HG02798 (cell line): Measurements from ENCODE around the gene GADD45B.
"Not testable (repeated sequence)": the region's sequence is repeated elsewhere in the genome, so short reads cannot be mapped to it uniquely, and the experiment has no call there.

Experiments
- ATAC-seq: cut with Tn5 transposase; IDR thresholded peaks from one replicate; pipeline ENCODE4 v1.9.1; 2021; ENCODE audit warnings: mild to moderate bottlenecking; ENCODE audit not compliant: unreplicated experiment, poor library complexity

GADD45B gene

GRCh38 chr19:2463694-2464093 is 12.2 kb upstream of the GADD45B start:
- not testable (repeated sequence) for ATAC-seq

DNA sequence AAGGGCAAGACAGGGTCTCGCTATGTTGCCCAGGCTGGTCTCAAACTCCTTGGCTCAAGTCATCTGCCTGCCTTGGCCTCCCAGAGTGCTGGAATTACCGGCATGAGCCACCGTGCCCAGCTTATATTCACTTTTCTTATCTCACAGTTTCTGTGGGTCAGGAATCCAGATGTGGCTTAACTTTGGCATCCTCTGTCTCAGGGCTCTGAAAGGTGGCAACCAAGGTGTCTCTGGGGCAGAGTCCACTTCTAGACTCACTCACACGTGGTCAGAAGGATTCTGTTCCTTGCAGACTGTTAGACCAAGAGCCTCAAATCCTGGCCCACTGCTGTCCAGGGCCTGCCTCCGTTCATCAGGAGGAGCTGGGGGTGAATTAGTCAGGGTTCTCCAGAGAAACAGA is 11.5 kb upstream of the GADD45B start:
- no peak for ATAC-seq

DNA sequence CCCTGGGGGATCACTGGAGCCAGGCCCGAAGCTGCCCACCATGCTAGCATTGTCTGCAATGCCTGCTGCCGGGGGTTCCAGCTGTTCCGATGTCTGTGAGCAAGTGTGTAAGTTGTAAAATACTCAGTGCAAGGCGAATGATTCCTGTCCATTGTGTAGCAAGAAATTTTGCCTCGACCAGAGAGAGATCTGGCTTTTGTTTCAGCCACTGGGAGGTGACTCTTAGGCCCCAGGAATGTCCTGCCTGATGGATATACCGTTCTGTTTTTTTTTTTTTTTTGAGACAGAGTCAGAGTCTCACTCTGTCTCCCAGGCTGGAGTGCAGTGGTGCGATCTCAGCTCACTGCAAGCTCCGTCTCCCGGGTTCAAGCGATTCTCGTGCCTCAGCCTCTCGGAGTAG is 7.3 kb upstream of the GADD45B start:
- no peak for ATAC-seq

DNA sequence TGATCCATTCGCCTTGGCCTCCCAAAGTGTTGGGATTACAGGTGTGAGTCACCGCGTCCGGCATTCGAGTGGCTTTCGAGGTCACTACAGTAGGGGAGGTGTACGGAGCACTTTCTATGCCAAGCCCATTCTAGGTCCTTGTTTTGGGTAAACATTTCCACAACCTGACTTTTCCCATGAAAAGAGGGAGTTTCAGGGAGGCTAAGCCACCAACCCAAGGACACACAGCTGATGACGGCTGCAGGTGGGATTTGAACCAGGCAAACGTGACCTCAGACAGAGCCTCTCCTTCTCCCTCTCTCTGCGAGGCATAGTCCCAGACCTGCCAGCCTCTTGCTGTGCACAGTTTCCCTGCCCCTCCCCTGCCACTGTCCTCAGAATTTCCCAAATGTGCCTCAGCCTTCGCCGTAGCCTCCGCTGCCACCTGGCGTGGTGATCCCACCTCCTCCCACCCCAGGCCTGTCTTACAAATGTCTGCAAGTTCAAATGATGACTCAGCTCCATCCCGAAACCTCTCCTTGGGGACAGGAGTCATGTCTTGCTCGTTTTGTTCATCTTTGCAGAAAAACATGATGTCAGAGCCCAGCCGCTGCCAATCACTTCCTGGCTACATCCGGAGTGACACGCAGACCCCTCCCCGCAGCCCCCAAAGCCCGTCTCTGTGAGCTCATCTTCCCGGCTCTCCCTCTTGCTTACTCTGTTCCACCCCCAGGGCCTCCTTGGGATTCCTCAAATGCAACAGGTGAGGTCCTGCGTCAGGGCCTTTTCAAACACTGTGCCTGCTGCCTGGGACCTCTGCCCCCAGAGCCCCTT is 6.6 kb upstream of the GADD45B start:
- no peak for ATAC-seq

DNA sequence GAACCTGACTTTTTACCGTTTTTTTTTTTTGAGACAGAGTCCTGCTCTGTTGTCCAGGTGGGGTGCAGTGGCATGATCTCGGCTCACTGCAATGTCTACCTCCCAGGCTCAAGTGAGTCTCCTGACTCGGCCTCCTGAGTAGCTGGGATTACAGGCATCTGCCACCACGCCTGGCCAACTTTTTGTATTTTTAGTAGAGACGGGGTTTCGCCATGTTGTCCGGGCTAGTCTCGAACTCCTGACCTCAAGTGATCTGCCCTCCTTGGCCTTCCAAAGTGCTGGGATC is 6.1 kb upstream of the GADD45B start:
- ATAC-seq = not testable (repeated sequence)

GRCh38 chr19:2474232-2475017 is 1.5 kb upstream of the GADD45B start:
- peak; percentile 26 for ATAC-seq

DNA sequence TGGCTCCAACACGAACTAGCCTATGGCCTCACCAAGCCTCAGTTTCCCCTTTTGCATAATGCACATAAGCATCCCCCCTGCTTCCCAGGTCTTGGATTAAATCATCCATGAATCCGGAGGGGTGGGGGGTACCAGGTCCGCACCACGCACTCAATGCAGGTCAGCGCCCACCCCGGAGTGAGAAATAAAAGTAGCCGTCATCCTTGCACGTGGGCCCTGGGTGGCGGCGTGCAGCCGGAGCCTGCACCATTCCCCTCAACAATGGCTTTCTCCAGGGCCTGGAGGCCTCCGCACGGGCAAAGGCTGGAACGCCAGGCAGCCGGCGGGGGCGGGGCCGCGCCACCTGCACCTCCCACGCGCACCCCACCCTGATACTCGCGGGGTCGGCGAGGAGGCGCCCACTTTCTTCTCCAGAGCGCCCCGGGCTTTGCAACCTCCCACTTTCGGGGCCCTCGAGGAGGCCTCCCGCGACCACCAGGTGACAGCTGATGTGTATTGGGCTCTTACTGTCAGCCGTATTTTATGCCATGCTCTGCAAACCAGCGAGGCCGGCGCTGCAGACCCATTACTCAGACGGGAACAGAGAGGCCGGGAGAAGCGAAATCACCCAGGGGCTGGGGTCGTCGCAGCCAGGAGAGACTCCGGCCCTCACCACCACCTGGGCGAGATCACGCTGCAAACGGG is 767 bp upstream of the GADD45B start:
- peak; percentile 9 for ATAC-seq

DNA sequence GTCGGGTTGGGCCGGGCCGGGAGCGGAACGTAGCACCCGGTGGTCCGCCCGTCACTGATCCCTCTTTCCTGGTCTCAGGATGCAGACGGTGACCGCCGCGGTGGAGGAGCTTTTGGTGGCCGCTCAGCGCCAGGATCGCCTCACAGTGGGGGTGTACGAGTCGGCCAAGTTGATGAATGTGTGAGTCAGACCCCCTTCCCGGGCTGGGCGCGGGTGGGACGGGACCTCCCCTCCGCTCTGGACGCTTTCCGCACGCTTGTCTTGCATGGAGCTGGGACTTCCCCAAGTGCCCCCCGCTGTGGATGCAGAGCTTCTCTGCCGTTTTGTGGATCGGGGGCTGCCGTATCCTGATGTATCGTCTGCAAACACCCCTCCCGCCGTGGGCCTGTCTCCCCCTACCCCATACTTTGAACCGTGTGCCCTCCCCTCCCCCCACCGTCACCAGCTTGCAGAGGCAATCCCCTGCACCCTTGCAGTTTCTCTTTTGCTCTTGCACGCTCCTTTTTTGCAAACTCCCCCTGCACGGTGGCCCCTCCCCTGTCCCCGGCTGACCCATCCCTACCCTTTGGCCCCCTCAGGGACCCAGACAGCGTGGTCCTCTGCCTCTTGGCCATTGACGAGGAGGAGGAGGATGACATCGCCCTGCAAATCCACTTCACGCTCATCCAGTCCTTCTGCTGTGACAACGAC is 669 bp downstream of the GADD45B start:
- peak; percentile 24 for ATAC-seq

- ATAC-seq = no peak
These were observed 1.3 kb downstream of the GADD45B start for GRCh38 chr19:2477141-2477710.

DNA sequence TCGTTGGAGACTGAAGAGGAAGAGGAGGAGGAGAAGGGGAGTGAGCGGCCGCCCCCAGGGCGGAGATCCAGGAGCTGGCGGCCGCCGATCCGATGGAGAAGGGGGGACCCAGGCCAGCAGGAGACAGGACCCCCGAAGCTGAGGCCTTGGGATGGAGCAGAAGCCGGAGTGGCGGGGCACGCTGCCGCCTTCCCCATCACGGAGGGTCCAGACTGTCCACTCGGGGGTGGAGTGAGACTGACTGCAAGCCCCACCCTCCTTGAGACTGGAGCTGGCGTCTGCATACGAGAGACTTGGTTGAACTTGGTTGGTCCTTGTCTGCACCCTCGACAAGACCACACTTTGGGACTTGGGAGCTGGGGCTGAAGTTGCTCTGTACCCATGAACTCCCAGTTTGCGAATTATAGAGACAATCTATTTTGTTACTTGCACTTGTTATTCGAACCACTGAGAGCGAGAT is 1.8 kb downstream of the GADD45B start:
- ATAC-seq = no peak

GRCh38 chr19:2478278-2478755 is 2.4 kb downstream of the GADD45B start:
- no peak for ATAC-seq

- ATAC-seq = no peak
These were observed 3.0 kb downstream of the GADD45B start for GRCh38 chr19:2478756-2479555.

- ATAC-seq = no peak
These were observed 3.7 kb downstream of the GADD45B start for GRCh38 chr19:2479556-2480194.

- no peak for ATAC-seq
These were observed 5.5 kb downstream of the GADD45B start for GRCh38 chr19:2481466-2481865.

GRCh38 chr19:2482354-2483038 is 6.6 kb downstream of the GADD45B start:
- ATAC-seq = no peak

DNA sequence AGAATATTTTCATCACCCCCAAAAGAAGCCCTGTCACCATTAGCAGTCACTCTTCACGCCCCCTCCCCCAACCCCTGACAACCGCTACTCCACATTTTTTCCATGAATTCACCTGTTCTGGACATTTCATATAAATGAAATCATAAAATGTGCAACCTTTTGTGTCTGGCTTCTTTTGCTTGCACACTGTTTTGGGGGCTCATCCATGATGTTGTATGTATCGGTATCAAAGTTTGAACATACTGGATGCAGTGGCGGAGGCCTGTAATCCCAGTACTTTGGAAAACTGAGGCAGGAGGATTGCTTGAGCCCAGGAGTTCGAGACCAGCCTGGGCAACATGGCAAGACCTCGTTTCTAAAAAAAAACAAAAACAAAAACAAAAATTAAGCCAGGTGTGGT is 7.2 kb downstream of the GADD45B start:
- no peak for ATAC-seq

GRCh38 chr19:2483484-2484151 is 7.7 kb downstream of the GADD45B start:
- ATAC-seq = no peak
